Effector memory CD4-positive, alpha-beta T cell (primary cell): Measurements from ENCODE around the gene PLEKHA5.

Experiments
- DNase-seq, 3 donors: peaks; one replicate each; pipeline ENCODE4 v3.0.0-alpha.2; 2020
- H3K27ac ChIP-seq: 2 replicates; pipeline ENCODE4 v1.7.0; 2013; ENCODE audit warnings: mild to moderate bottlenecking, low read length, moderate library complexity; ENCODE audit not compliant: insufficient read depth, poor library complexity, severe bottlenecking
- H3K27me3 ChIP-seq: replicated peaks from 2 replicates; pipeline ENCODE4 v1.7.0; 2013; ENCODE audit warnings: mild to moderate bottlenecking, low read length; ENCODE audit not compliant: insufficient read depth, control insufficient read depth, poor library complexity, severe bottlenecking
- H3K36me3 ChIP-seq: 2 replicates; pipeline ENCODE4 v1.7.0; 2013; ENCODE audit warnings: mild to moderate bottlenecking, low read length, moderate library complexity; ENCODE audit not compliant: control insufficient read depth, insufficient read depth
- H3K4me1 ChIP-seq: 2 replicates; pipeline ENCODE4 v1.7.0; 2013; ENCODE audit warnings: low read length, mild to moderate bottlenecking; ENCODE audit not compliant: control insufficient read depth, insufficient read depth, poor library complexity, severe bottlenecking
- H3K4me3 ChIP-seq: 2 replicates; pipeline ENCODE4 v1.7.0; 2013; ENCODE audit warnings: low read length, low read depth, mild to moderate bottlenecking; ENCODE audit not compliant: insufficient read depth, poor library complexity, severe bottlenecking
- H3K9me3 ChIP-seq: 2 replicates; pipeline ENCODE4 v1.7.0; 2013; ENCODE audit warnings: mild to moderate bottlenecking, low read length, moderate library complexity; ENCODE audit not compliant: control insufficient read depth

The PLEKHA5 gene

DNA sequence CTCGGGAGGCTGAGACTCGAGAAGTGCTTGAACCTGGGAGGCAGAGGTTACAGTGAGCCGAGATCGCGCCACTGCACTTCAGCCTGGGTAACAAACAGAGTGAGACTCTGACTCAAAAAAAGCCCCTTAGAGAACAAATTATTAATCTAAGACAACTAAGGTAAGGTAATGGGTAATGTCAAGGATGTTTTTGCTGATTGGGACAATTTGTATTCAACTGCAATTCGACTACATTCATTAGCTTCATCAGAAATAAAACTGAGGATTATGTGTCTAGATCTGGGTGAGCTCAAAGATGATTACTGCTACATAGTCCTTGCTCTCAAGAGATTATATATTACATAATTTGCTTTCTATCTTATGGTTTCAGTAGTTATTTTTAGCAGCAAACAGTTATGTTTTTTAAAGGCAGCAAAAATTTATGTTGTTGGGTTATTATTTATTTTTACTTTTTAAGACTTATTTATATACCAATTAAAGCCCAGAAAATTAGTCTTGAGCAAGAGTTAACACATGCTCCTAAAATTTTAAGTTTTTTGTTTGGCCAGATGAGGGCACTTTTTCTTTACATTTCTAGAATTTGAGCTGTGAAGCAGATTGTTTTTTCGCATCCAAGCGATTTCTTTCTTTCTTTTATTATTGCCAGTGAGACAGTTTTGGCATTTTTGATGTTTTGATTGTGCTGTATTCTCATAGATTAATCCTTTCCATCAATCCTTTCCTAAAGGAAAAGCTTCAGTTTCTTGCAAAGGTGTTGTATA is 52.3 kb downstream of the PLEKHA5 start:
- H3K36me3 ChIP-seq, result no peaks in the 10 kb centered on the region
- no peaks in the 10 kb centered on the region for H3K27me3 ChIP-seq
- no peaks in the 10 kb centered on the region for H3K4me1 ChIP-seq
- no peak overlapping the region for H3K4me3 ChIP-seq
- no peak for DNase-seq
- H3K27ac ChIP-seq, result no peak overlapping the region
- no peaks in the 10 kb centered on the region for H3K9me3 ChIP-seq

DNA sequence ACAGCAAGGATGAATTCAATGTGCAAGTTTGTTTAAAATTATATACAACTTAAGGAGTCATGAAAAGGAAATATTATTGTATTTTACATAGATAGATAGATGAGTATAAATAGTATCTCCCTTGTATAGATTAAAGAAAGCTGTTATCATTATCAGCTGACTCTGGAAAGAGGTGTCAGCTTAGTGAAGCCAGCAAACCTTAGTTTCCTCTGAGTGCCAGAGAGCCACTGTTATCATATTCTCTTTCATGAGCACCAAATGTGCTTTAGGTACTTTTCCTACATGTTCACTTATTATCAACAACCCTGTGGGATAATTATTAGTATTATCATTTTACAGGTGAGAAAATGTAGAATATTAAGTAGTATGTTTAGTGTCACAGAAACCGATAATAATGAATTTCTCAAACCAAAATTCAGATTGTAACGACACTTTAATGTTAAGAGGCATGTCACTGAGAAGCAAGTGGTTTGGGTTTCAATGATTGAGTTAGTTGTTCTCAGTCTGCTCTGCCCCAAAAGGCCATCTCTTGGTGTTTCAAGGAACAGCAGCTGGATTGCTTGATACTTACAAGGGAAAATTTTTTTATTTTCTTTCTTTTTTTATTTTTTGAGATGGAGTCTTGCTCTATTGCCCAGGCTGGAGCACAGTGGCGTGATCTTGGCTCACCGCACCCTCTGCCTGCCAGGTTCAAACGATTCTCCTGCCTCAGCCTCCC is 53.7 kb downstream of the PLEKHA5 start:
- no peak for DNase-seq
- no peak overlapping the region for H3K27ac ChIP-seq
- no peaks in the 10 kb centered on the region for H3K36me3 ChIP-seq
- H3K4me1 ChIP-seq, result no peaks in the 10 kb centered on the region
- no peak overlapping the region for H3K4me3 ChIP-seq
- H3K9me3 ChIP-seq, result no peaks in the 10 kb centered on the region
- H3K27me3 ChIP-seq, result no peaks in the 10 kb centered on the region

DNA sequence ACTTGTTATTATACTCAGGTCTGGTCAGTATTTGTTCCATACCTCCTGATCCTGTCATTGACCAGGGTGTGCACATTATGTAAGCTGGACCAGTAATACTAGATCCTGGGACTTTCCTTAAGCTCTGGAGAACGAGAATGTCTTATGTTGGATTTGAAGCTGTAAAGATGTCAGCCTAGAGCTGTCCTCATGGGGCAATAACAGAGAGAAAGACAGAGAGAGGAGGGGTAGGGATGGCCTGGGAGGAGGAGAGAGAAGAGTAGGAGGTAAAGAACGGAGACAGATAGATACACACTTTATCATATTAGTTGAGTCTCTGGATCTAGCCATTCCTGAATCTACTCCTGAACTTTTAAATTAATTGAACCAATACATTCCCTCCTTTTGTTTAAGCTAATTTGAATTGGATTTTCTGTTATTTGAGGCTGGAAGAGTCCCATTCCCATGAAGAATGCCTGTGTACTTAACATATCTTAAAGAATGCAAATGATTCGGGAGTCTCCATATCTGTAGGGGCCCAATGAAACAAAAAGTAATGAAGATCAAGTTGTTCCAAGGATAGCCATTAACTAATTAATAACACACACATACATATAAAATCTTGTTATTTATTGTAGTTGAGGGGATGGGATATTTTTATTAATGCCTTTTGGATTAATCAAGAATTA is 55.9 kb downstream of the PLEKHA5 start:
- Histone ChIP-seq H3K27ac (no peak overlapping the region), H3K4me1 (no peaks in the 10 kb centered on the region), H3K4me3 (no peak overlapping the region), H3K9me3 (no peaks in the 10 kb centered on the region), H3K36me3 (no peaks in the 10 kb centered on the region), H3K27me3 (no peaks in the 10 kb centered on the region)
- DNase-seq, result no peak

DNA sequence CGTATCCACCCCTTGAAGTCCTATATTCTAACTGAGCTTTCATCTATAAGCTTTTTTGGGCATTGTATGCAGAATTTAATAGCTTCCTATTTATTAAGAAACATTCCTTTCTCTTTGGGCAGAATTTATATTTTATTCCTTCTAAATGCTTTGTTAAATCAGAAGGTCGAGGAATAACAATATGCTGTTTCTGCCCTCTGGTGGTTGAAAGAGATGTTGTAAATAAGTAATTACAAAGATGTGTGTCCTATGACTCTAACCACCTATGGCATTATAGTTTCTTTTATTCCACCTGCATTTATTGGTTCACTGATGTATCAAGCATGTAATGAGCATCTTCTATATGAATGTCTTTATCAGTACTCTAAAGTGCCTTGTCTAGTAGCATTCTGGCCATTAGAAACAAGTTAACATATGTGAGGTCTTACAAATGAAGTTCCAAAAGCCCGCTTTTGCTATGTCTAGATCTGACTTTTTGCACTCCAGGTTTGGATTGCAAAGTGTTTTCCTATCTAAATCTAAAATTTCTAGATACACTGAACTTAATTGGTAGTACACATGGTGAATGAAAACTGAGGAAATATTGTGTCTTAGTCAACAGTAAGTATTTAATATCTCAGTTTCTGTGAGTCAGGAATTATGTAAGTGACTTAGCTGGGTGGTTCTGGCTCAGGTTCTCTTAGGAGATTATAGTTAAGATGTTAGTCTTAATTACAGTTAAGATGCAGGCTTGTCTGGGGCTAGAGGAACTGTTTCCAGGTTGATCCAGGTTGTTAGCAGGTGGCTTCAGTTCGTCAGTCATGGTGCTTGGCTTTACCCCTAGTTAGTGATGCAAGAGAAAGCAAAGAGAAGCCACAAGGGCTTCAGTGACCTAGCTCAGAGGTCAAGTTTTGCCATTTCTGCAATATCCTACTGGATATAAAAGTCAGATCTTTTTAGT is 57.5 kb downstream of the PLEKHA5 start:
- no peaks in the 10 kb centered on the region for H3K4me1 ChIP-seq
- no peak overlapping the region for H3K27ac ChIP-seq
- no peaks in the 10 kb centered on the region for H3K9me3 ChIP-seq
- H3K27me3 ChIP-seq, result no peaks in the 10 kb centered on the region
- no peak overlapping the region for H3K4me3 ChIP-seq
- no peaks in the 10 kb centered on the region for H3K36me3 ChIP-seq
- DNase-seq, result no peak

DNA sequence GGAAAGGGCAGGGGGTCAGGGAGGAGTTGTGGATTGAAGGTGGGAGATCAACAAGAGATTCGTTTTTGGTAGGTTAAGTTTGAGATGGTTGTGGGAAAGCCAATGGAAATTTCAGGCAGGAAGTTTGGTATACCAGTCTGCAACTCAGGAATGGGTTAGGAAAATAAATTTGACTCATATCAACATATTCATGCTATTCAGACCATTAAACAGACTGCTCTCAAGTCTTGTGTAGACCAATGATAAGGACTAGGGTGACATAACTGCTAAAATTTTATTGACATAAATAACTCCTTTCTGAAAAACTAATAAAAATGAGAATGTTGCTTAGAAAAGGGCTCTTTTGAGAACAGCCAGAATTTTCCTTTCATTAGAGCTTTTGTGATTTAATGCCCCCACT is 60.0 kb downstream of the PLEKHA5 start:
- H3K4me3 ChIP-seq, result no peak overlapping the region

DNA sequence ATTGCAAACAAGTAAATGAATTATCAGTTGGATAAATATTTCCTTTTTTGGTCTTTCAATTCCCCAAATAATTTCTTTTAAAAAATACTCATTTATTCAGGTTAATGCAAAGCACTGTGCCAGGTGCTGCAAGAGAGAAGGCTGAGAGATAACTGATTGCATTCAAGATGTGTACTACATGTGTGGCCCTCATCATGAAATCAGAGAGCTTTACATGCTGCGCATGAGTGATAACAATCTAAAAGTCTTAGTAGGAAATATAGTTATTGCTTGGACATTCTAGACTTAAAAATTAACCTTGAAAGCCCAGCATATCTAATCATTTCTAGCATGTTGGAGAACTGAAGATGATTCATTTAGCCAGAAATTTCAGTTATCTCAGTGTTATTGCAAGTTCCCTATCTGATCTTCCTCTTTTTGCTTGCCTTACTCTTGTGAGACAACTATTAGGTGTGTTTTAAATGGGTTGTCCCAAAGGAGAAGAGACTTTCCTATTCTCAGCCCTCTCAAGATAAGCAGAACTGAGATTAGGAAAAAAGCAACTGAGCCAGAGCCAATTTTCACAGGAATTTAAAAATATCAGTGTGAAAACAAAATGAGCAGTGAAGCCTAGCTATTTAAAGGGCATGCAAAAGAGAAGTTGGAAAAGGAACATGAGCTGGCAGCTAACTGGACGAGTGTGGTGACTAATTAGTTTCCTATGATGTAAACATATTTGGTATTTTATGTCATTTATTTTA is 60.9 kb downstream of the PLEKHA5 start:
- Histone ChIP-seq H3K9me3 (no peaks in the 10 kb centered on the region), H3K27me3 (no peaks in the 10 kb centered on the region), H3K4me3 (no peak overlapping the region)

More for the DNA sequence above, 60.0 kb downstream of the PLEKHA5 start:
- Histone ChIP-seq H3K27ac (no peak overlapping the region), H3K9me3 (no peaks in the 10 kb centered on the region), H3K4me1 (no peaks in the 10 kb centered on the region), H3K36me3 (no peaks in the 10 kb centered on the region), H3K27me3 (no peaks in the 10 kb centered on the region)
- no peak for DNase-seq

DNA sequence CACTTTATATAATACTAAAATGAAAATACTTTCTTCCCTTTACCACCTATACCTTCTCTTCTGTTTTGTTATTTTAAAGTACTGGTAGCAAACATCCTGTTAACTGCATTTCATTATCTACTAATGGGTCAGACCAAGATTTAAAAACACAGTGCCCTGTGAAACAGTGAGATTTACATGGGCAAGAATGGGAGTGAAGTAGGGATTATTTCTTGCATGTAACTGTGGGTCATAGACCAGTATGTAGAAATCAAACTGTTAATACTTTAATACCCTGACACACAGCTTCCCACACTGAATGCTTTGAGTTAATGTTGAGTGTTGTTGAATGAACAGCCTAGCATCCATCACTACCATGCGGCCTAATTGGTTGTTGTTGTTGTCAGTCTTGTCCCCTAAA is 61.6 kb downstream of the PLEKHA5 start:
- no peaks in the 10 kb centered on the region for H3K36me3 ChIP-seq
- DNase-seq, result no peak
- no peaks in the 10 kb centered on the region for H3K4me1 ChIP-seq
- H3K4me3 ChIP-seq, result no peak overlapping the region
- H3K27me3 ChIP-seq, result no peaks in the 10 kb centered on the region
- H3K9me3 ChIP-seq, result no peaks in the 10 kb centered on the region
- no peak overlapping the region for H3K27ac ChIP-seq

More for the DNA sequence above, 60.9 kb downstream of the PLEKHA5 start:
- no peak overlapping the region for H3K27ac ChIP-seq
- no peaks in the 10 kb centered on the region for H3K4me1 ChIP-seq
- no peaks in the 10 kb centered on the region for H3K36me3 ChIP-seq
- DNase-seq, result no peak

DNA sequence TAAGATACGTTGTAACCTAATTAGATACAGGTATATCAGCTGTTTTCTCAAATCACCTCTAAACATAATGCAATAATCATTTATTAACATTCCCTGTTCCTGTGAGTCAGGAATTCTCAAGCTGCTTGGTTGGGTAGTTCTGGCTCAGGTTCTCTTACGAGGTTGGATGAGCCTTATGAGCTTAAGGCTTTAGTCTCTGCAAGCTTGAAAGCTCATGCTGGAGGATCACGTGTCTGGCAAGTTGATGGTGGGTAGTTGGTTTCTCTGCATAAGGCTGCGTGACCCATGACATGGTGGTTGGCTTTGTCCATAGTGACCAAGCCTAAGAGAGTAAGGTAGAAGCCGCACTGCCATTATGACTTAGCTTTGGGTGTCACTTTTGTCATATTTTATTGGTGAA is 62.0 kb downstream of the PLEKHA5 start:
- no peaks in the 10 kb centered on the region for H3K9me3 ChIP-seq

DNA sequence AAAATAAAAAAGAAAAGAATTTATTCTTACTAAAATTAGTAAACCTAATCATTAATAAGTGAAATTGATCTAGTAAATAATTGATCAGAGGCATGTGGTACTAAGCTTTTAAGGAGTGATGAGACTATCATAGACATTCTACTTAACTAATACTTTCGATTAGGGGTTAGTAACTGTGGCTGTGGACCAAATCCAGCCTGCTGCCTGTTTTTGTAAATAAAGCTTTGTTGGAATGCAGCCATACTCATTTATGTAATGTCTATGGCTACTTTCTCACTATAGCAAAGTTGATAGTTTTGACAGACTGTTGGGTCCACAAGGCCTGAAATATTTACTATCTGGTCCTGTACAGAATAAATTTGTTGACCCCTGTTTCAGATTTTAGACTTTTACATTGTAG is 63.2 kb downstream of the PLEKHA5 start:
- Histone ChIP-seq H3K4me1 (no peaks in the 10 kb centered on the region), H3K4me3 (no peak overlapping the region), H3K27me3 (no peaks in the 10 kb centered on the region), H3K36me3 (no peaks in the 10 kb centered on the region), H3K27ac (no peak overlapping the region), H3K9me3 (no peaks in the 10 kb centered on the region)
- no peak for DNase-seq

More for the DNA sequence above, 62.0 kb downstream of the PLEKHA5 start:
- no peaks in the 10 kb centered on the region for H3K4me1 ChIP-seq
- DNase-seq, result no peak
- H3K27me3 ChIP-seq, result no peaks in the 10 kb centered on the region
- H3K4me3 ChIP-seq, result no peak overlapping the region
- no peaks in the 10 kb centered on the region for H3K36me3 ChIP-seq
- H3K27ac ChIP-seq, result no peak overlapping the region
